ENCODE measurements around the gene ANXA1. TPM values are rescaled to one million over a fixed set of nuclear protein-coding genes. Genes with fewer than 3 reads are reported as not detected.

Gene ANXA1
- total and polyA plus RNA-seq, 10 of the 15 experiments (the other 5 are each of a cell fraction or from before 2014, with no cell fraction given): 6.6 to 30.1 (median 12.6) TPM

GRCh38 chr9:73138516-73138915 lies 13.1 kb upstream of the ANXA1 start:
- FAIRE-seq: no peak
- no peaks in the 10 kb centered on the region for H3K36me3 ChIP-seq (ENCODE audit: control insufficient read depth in 2 of 2, insufficient read depth in 2 of 2, low read length in 1 of 2)
- no peak for ATAC-seq
- BruUV-seq (replicated peaks): no TSS peak
- peaks cover 3% of the 10 kb centered on the region; the same call in 1 of the 2 replicates for H3K4me1 ChIP-seq (ENCODE audit: control insufficient read depth, insufficient read depth, low read length)
- intact Hi-C loops (cut with micrococcal nuclease; ENCODE audit: unreplicated experiment) (no loop called here), in situ Hi-C loops (cut with MboI) (no loop called here)
- H3K79me2 ChIP-seq (ENCODE audit: control insufficient read depth, insufficient read depth, low read length): no peaks in the 10 kb centered on the region
- SMC1A ChIA-PET (ENCODE audit: uncharacterized antibody, unreplicated experiment): interaction anchor here (1.1 kb wide), 2 partner anchors 19 to 31 kb away, joined by 3 read pairs; no protein-coding TSS in a partner anchor
- RAD21 ChIA-PET (ENCODE audit: unreplicated experiment): no interaction called here
- no peak overlapping the region for H3K4me3 ChIP-seq
- H2AFZ ChIP-seq (ENCODE audit: control insufficient read depth, low read depth, low read length): no peak overlapping the region
- no peak overlapping the region for H3K27ac ChIP-seq (ENCODE audit: control insufficient read depth, insufficient read depth)
- 2% methylated on average over 2 of the region's 2 CpGs for WGBS (ENCODE audit: insufficient coverage, insufficient replicate concordance, low lambda C conversion rate, missing lambda C conversion rate)
- no peak overlapping the region for H3K4me2 ChIP-seq (ENCODE audit: control insufficient read depth, insufficient read depth)
- POLR2A ChIA-PET: no interaction called here
- no peak for DNase-seq (ENCODE audit: low read depth, low spot score)
- no peak for TF ChIP-seq BHLHE40 (IDR thresholded peaks at IDR 0.05; ENCODE audit: borderline replicate concordance in 1 of 2, low read depth in 2 of 2, low read length in 1 of 2)
- TF ChIP-seq NFXL1 (IDR thresholded peaks at IDR 0.05; ENCODE audit: borderline replicate concordance): no peak
- no peak for TF ChIP-seq MXI1 (IDR thresholded peaks at IDR 0.05; ENCODE audit: low read depth, low read length)
- TF ChIP-seq ETV6 (conservative IDR thresholded peaks at IDR 0.05 in 1 of 2, IDR thresholded peaks at IDR 0.05 in 1 of 2; ENCODE audit: borderline replicate concordance in 1 of 2, low read depth in 1 of 2): no peak
- no peak for TF ChIP-seq SKIL (IDR thresholded peaks at IDR 0.05; ENCODE audit: low read depth, poor library complexity, severe bottlenecking)
- no peak for TF ChIP-seq CHD1 (IDR thresholded peaks at IDR 0.05; ENCODE audit: low read depth, low read length)
- no peak for TF ChIP-seq E2F4 (IDR thresholded peaks at IDR 0.05; ENCODE audit: low read depth, low read length)
- no peak for TF ChIP-seq HCFC1 (IDR thresholded peaks at IDR 0.05; ENCODE audit: low read length)
- TF ChIP-seq KAT2A (conservative IDR thresholded peaks at IDR 0.05; ENCODE audit: control insufficient read depth, low read depth, low read length): no peak
- TF ChIP-seq EP300 (IDR thresholded peaks at IDR 0.05; ENCODE audit: borderline replicate concordance in 1 of 2, control insufficient read depth in 1 of 2, low read depth in 2 of 2, low read length in 2 of 2): no peak
- TF ChIP-seq NFYA (IDR thresholded peaks at IDR 0.05; ENCODE audit: borderline replicate concordance, low read depth, low read length): no peak
- TF ChIP-seq NKRF (conservative IDR thresholded peaks at IDR 0.05): no peak
- TF ChIP-seq CEBPB (IDR thresholded peaks at IDR 0.05; ENCODE audit: borderline replicate concordance in 1 of 2, low read depth in 2 of 2, low read length in 2 of 2): no peak
- TF ChIP-seq IKZF2 (IDR thresholded peaks at IDR 0.05): no peak
- no peak for TF ChIP-seq NFIC (IDR thresholded peaks at IDR 0.05; ENCODE audit: low read depth, low read length)
- TF ChIP-seq ZNF384 (IDR thresholded peaks at IDR 0.05; ENCODE audit: borderline replicate concordance, low read depth, low read length): no peak
- no peak for TF ChIP-seq GATAD2B (conservative IDR thresholded peaks at IDR 0.05; ENCODE audit: low read depth)
- H3K9me3 ChIP-seq (replicated peaks; ENCODE audit: control insufficient read depth, insufficient read depth, low read length): no peaks in the 10 kb centered on the region
- H3K27me3 ChIP-seq (replicated peaks in 1 of 2; ENCODE audit: control insufficient read depth in 2 of 2, insufficient read depth in 2 of 2, low read length in 1 of 2): no peaks in the 10 kb centered on the region
- CTCF ChIA-PET: no interaction called here
- H3K9ac ChIP-seq (ENCODE audit: control insufficient read depth, insufficient read depth, low read length): no peak overlapping the region
- no peaks in the 10 kb centered on the region for H4K20me1 ChIP-seq (ENCODE audit: control insufficient read depth, insufficient read depth)

Measured in GM12878 (cell line).